Epithelial cell of prostate (primary cell): ENCODE data around the gene KCNMA1.

ENCODE experiments used
- DNase-seq: peaks from one replicate; pipeline ENCODE4 v3.0.0-alpha.2; 2011; ENCODE audit warnings: low read depth, low spot score
- H3K27ac ChIP-seq: fragments of 450-650 bp; 2 replicates; pipeline ENCODE4 v1.5.1; 2017; ENCODE audit warnings: mild to moderate bottlenecking

Gene KCNMA1

GRCh38 chr10:77032188-77032570 is 605.4 kb downstream of the KCNMA1 start:
- DNase-seq, result no peak
- no peak overlapping the region for H3K27ac ChIP-seq

- no peak overlapping the region for H3K27ac ChIP-seq
- DNase-seq, result no peak
Measured at GRCh38 chr10:77031531-77032187, 605.9 kb downstream of the KCNMA1 start.

GRCh38 chr10:77030974-77031373 is 606.6 kb downstream of the KCNMA1 start:
- DNase-seq, result no peak
- H3K27ac ChIP-seq, result no peak overlapping the region

DNA sequence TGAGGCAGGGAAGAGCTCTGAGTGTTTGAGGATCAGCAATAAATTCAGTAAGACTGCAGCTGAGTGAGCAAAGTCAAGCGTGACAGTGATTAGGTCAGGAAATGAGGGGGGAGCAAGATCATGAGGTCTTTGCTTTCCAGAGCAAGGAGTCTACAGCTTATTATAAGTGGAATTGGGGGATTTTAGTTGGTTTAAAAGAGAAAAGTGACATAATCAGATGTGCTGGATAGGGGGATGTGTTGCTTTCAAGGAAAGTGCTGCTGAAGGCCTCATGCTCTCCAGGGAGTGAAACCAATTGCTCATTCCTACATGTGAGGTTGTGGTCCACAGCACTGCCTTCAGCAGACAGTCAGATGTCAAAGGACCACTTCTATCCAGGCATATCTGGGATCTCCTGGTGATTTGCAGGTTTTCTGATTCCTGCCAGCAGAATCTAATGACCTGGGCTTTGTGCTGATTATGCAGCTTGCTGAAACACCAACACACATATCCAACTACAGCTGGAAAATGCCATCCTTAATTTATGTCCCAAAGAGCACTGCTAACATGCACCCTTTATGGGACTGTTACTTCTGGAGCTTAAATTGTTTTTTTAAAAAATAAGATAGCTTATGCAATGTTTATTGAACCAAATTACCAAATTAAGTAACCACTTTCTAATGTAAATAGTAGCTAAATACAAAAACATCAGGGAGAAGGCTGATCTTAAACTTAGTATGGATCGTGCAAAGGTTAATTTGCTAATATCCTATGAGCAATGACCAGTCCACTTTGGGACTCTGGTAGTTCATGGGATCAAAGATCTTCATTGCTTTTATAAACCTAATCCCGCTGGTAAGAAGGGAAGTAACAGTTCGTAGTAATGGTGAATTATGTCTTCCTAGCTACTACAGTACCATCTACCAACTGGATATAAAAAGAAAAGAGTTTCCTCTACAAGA is 607.6 kb downstream of the KCNMA1 start:
- no peak for DNase-seq

DNA sequence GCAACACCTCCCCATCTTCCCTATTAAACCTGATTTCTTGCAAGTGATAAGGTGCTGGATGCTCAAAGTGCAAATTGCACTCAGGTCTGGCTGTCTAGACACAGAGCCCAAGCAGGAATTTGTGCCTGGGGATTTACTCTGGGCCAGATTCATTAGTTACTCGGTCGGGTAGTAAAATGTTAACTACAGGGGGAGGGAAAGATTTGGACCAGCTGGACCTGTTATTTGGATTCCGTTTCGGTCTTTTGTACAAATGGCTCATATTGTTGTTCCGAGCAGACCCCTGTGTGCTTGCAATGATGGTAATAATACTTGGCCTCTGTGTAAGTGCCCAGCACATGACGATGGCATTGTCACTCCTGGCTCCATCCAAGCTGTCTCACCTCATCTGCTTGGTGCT is 609.6 kb downstream of the KCNMA1 start:
- no peak overlapping the region for H3K27ac ChIP-seq

More for the DNA sequence above, 607.6 kb downstream of the KCNMA1 start:
- no peak overlapping the region for H3K27ac ChIP-seq

DNA sequence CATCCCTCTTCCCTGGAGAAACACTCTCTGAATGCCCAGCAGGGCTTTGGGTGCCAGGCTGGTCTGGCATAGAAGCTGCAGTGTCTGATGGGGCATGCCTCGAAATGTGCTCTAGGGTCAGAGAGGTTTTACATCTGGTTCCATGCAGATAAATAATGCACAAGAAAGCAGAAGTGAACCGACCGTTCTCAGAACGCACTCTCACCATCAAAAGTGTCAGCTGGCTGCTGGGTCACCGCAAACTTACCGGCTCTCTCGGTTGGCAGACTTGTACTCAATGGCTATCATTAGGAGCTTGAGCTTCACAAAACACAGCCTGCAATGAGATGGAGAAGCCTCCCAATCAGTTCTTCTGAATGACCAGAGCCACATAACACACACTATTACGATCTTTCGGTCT is 610.0 kb downstream of the KCNMA1 start:
- DNase-seq, result no peak
- no peak overlapping the region for H3K27ac ChIP-seq

More for the DNA sequence above, 609.6 kb downstream of the KCNMA1 start:
- DNase-seq, result no peak

DNA sequence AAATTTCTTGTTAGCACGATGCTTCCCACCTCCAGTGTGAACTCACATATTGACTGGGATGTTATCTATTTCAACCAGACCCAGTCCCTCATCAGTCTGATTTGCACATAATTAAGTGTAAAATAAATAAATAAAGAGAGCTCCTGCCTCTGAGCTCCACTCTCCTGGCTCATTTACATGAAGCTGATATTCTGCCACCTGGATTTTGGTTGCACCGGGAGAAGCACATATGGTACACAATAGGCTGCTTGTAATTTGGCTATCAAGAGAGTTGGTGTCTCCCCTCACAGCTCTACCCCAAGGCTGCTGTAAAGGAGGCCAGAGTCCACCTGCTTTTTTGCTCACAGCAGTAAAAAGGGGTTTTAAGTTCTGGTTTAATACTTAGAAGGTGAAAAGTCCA is 610.5 kb downstream of the KCNMA1 start:
- H3K27ac ChIP-seq, result no peak overlapping the region
- no peak for DNase-seq

- H3K27ac ChIP-seq, result no peak overlapping the region
- no peak for DNase-seq
Measured at GRCh38 chr10:77026148-77026547, 611.5 kb downstream of the KCNMA1 start.

DNA sequence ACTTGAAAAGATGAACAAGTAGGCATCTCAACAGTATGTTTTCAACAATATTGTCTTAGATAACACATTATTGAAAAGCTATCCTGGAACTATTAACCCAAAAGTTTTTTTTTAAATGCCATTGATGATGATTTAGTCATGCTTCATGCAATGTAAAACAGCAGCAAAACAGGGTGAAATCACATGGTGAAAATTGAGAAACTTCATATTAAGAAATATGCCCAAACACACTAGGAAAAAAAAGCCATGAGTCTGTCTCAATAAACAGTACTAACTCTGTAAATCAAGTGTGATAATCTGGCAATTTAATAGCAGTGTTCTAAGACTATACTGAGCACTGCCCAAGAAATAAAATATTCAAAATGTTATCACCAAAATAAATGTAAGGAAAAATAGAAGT is 613.1 kb downstream of the KCNMA1 start:
- DNase-seq, result no peak
- no peak overlapping the region for H3K27ac ChIP-seq

DNA sequence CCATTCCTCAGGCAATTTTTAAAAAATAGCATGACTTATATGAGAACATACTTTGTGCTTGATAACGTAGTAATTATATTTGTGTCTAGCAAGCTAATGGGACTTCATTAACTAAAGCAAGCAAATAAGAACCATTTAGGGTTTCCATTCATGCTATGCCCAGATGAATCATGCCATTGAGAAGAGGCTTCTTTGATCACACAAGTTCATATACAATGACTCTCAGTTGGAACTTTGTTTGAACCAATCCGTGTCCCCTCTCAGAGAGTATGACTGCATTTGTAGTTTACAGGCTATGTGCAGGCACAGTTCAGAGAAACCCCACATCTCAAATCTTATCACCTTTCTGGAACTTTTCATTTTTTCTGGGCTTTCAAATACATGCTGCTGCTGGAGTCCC is 614.2 kb downstream of the KCNMA1 start:
- no peak for DNase-seq
- no peak overlapping the region for H3K27ac ChIP-seq

- DNase-seq, result no peak
- no peak overlapping the region for H3K27ac ChIP-seq
Measured at GRCh38 chr10:77022671-77023070, 614.9 kb downstream of the KCNMA1 start.

DNA sequence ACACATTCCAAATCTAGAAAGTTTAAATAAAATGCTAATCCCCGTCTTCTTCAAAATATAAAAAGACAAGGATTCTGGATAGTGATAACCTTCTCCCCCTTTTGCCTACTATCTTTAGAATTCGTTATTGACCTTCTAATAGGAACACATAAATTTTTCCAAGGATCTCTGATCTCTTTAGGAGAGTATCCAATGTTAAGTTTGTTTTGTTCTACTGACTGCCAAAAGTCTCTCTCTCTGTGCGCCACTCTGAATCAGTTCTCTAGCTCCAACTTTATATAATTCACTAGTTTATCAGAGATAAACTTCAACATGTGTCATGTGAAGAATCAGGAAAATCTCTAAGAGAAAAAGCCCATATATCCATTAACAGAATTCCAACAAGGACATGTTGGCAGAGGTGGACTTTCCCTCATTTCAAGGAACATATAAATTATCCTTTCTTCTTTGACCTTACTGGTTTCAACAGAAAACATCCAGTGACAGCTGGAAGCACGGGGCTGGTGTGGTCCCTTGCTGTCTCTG is 615.6 kb downstream of the KCNMA1 start:
- no peak overlapping the region for H3K27ac ChIP-seq
- DNase-seq, result no peak

- H3K27ac ChIP-seq, result no peak overlapping the region
- DNase-seq, result no peak
Measured at GRCh38 chr10:77020426-77021040, 617.1 kb downstream of the KCNMA1 start.

GRCh38 chr10:77016855-77017254 is 620.8 kb downstream of the KCNMA1 start:
- no peak overlapping the region for H3K27ac ChIP-seq
- no peak for DNase-seq

GRCh38 chr10:77016278-77016815 is 621.3 kb downstream of the KCNMA1 start:
- H3K27ac ChIP-seq, result no peak overlapping the region
- DNase-seq, result no peak

- no peak for DNase-seq
- H3K27ac ChIP-seq, result no peak overlapping the region
Measured at GRCh38 chr10:77015360-77015759, 622.2 kb downstream of the KCNMA1 start.

DNA sequence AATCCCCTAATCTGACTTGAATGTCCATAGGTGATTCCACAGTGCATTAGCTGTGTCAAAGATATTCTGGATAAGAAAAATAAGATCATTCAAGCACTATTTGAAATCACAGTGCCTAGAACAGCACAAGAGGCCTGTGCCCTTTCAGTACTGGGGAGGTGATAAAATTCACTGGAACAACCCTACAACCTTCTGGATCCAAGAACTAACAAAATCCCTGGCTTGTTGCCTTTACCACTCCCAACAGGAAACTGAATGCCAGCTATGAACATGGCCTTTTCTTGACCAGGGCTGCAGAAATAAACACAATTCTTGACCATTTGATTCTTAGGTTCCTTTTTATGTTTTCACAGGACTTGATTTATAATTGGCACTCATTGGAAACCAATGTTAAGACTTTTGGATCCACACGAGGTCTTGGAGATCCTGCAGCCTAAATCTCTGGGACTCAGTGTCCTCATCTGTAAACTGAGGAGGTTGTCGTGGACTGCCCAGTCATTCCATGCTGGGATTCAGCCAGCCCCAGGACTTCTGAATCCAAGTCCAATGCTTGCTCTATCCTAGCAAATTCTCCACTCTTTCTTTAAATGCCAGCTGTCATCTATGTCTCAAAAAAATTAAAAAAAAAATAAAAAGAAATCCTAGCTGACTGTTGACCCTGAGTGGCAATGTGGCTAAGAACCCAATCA is 624.7 kb downstream of the KCNMA1 start:
- H3K27ac ChIP-seq, result no peak overlapping the region
- no peak for DNase-seq

DNA sequence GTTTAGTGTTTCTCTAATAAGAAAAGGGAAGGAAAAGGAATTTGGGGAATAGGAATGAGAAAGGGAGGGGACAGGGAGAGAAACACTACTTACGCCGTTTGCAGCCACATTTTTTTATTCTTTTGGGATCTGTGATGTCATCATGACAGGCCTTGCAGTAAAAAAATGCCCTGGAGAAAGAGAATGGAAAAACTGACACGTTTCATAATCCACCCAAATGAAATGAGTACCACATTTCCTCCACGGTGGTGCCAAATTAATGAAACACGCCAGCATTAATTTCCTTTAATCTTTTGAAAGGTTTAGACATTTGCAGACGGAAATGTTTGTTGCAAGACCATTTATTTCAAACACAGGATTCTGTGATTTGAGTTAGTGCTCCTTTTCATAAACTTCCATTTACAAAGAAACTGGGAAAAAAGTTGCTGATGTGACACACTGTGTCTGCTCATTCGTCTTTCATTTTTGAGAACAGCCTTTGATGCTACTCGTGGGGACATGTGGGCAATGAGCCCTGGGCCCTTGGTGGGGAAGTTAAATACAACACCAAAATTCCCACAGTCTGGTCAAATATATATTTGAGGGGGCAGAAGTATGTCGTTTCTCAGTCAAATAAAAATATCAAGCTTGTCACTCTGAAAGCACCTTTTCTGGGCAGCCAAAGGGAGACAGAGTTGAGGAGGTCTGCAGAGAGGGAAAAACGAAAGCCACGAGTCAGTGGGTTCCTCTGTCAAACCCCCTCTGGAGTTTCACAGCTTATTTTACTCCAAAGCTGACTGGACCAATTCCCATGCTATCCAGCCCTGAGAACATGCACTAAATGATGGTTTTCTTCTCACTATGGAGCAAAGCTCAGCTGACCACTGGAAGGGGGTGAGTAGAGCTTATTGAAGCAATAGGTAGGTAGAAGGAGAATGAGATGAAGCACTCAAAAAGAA is 625.5 kb downstream of the KCNMA1 start:
- DNase-seq, result no peak
- no peak overlapping the region for H3K27ac ChIP-seq

DNA sequence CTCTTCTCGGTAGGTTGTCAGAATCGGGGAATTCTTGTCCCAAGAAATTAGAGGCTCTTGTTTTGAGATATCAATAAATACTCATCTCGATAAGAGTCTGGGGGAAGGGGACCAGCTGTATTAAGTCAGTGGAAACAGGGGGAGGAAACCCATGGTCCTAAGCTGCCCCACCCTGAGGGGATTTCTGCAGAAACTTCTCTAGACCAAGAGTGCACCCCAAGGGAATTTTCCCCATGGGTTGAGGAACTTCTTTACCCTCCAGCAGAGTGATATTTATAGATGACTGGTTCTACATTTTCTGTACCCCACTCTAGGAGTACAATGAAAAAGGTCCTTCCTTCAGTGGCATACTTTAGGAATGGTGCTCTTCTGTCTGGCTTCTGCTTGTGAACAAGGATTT is 627.2 kb downstream of the KCNMA1 start:
- H3K27ac ChIP-seq, result no peak overlapping the region
- no peak for DNase-seq
